WTC11 (cell line): Measurements from ENCODE around the gene OR5AC2. TPM values are rescaled to one million over a fixed set of nuclear protein-coding genes. Genes with fewer than 3 reads are reported as not detected.

Source experiments
- ATAC-seq: fragments of 200-7000 bp; cut with Tn5 transposase; 2 replicates; pipeline ENCODE4 v1.10.0; 2021; ENCODE audit warnings: mild to moderate bottlenecking, moderate library complexity
- CTCF ChIA-PET: fragments of 300-600 bp; sonication (Branson Sonifier 250); formaldehyde crosslinking; loops from one replicate; lab custom pipeline; 2021; ENCODE audit warnings: antibody characterized with exemption; lab: Charles Lee
- POLR2A ChIA-PET: fragments of 350-600 bp; sonication (Branson Sonifier 250); formaldehyde crosslinking; loops from one replicate; lab custom pipeline; 2021; ENCODE audit warnings: antibody characterized with exemption; lab: Charles Lee
- DNase-seq: peaks from one replicate; pipeline ENCODE4 v3.0.0; 2021; ENCODE audit warnings: low spot score
- H3K27ac Mint-ChIP-seq: 2 replicates; pipeline ENCODE4 v1.8.0; 2021; ENCODE audit warnings: mixed read lengths
- H3K27me3 Mint-ChIP-seq: 2 replicates; pipeline ENCODE4 v1.8.0; 2021; ENCODE audit warnings: low read depth, mild to moderate bottlenecking, moderate library complexity, mixed read lengths
- H3K36me3 Mint-ChIP-seq: 2 replicates; pipeline ENCODE4 v1.8.0; 2021; ENCODE audit warnings: mixed read lengths
- H3K4me1 Mint-ChIP-seq: 2 replicates; pipeline ENCODE4 v1.8.0; 2022; ENCODE audit warnings: mixed read lengths
- H3K4me3 Mint-ChIP-seq: 2 replicates; pipeline ENCODE4 v1.8.0; 2021; ENCODE audit warnings: mild to moderate bottlenecking, moderate library complexity, mixed read lengths
- H3K9me3 Mint-ChIP-seq: 2 replicates; pipeline ENCODE4 v1.8.0; 2021; ENCODE audit warnings: mixed read lengths
- AR ChIP-seq: fragments of 250-450 bp; sonication (Bioruptor Pico); IDR thresholded peaks from 2 replicates; pipeline ENCODE4 v1.9.0; 2021; ENCODE audit warnings: mild to moderate bottlenecking
- ARID4B ChIP-seq: sonication (generic); formaldehyde crosslinking; IDR thresholded peaks from 2 replicates; pipeline ENCODE4 v1.8.0; 2023; ENCODE audit warnings: missing genetic modification reagents, mild to moderate bottlenecking, borderline replicate concordance
- ATF2 ChIP-seq: sonication (generic); formaldehyde crosslinking; IDR thresholded peaks from 2 replicates; pipeline ENCODE4 v1.8.1; 2022; ENCODE audit warnings: low read depth, missing genetic modification reagents, borderline replicate concordance
- ELF4 ChIP-seq: sonication (generic); formaldehyde crosslinking; IDR thresholded peaks from 2 replicates; pipeline ENCODE4 v1.8.1; 2022; ENCODE audit warnings: low read depth, mild to moderate bottlenecking, moderate library complexity, missing genetic modification reagents
- FOXP1 ChIP-seq: sonication (generic); formaldehyde crosslinking; IDR thresholded peaks from 2 replicates; pipeline ENCODE4 v1.8.0; 2022; ENCODE audit warnings: missing genetic modification reagents, mild to moderate bottlenecking, moderate library complexity, borderline replicate concordance
- GRHL2 ChIP-seq: fragments of 250-450 bp; sonication (Bioruptor Pico); IDR thresholded peaks from 2 replicates; pipeline ENCODE4 v1.8.0; 2022; ENCODE audit warnings: mild to moderate bottlenecking, moderate library complexity; ENCODE audit not compliant: insufficient replicate concordance, severe bottlenecking
- NFYB ChIP-seq: sonication (generic); formaldehyde crosslinking; conservative IDR thresholded peaks from 2 replicates; pipeline ENCODE4 v1.8.0; 2022; ENCODE audit warnings: low read depth, missing genetic modification reagents
- NR1H2 ChIP-seq: sonication (generic); formaldehyde crosslinking; IDR thresholded peaks from 2 replicates; pipeline ENCODE4 v1.9.0; 2021; ENCODE audit warnings: mild to moderate bottlenecking, moderate library complexity, missing genetic modification reagents
- RORB ChIP-seq: fragments of 250-450 bp; sonication (Bioruptor Pico); IDR thresholded peaks from 2 replicates; pipeline ENCODE4 v1.9.0; 2021; ENCODE audit warnings: mild to moderate bottlenecking
- SMAD4 ChIP-seq: sonication (generic); formaldehyde crosslinking; IDR thresholded peaks from 2 replicates; pipeline ENCODE4 v1.8.0; 2022; ENCODE audit warnings: mild to moderate bottlenecking, missing genetic modification reagents
- SOX15 ChIP-seq: fragments of 250-450 bp; sonication (Bioruptor Pico); IDR thresholded peaks from 2 replicates; pipeline ENCODE4 v1.9.0; 2021; ENCODE audit warnings: mild to moderate bottlenecking
- ZNF121 ChIP-seq: sonication (generic); formaldehyde crosslinking; IDR thresholded peaks from 2 replicates; pipeline ENCODE4 v1.8.0; 2023; ENCODE audit warnings: missing genetic modification reagents
- total RNA-seq: library from RNA; stranded (reverse); gene quantifications from 3 replicates; pipeline ENCODE4 v1.2.3, GENCODE V29; 2021
- TF ChIP-seq, protein P1 (sequence below): sonication (generic); formaldehyde crosslinking; IDR thresholded peaks from 2 replicates; pipeline ENCODE4 v1.8.0; 2022; ENCODE audit warnings: mild to moderate bottlenecking, missing genetic modification reagents
- TF ChIP-seq, protein P2 (sequence below): fragments of 250-450 bp; sonication (Bioruptor Pico); conservative IDR thresholded peaks from 2 replicates; pipeline ENCODE4 v1.9.0; 2021; ENCODE audit warnings: mild to moderate bottlenecking

The OR5AC2 gene
- total RNA-seq, 1 experiment from 2014 or later, result not detected

GRCh38 chr3:98095882-98096281 lies 8.9 kb downstream of the OR5AC2 start (continued):
- TF ChIP-seq RORB (CRISPR knock-in tag) (no peak), ZNF121 (CRISPR knock-in tag) (no peak), ARID4B (CRISPR knock-in tag) (no peak), NR1H2 (CRISPR knock-in tag) (no peak), AR (CRISPR knock-in tag) (no peak), NFYB (CRISPR knock-in tag) (no peak), ELF4 (no peak)
- TF ChIP-seq, protein P1, sequence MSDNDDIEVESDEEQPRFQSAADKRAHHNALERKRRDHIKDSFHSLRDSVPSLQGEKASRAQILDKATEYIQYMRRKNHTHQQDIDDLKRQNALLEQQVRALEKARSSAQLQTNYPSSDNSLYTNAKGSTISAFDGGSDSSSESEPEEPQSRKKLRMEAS (CRISPR knock-in tag), result no peak
- TF ChIP-seq, protein P2, sequence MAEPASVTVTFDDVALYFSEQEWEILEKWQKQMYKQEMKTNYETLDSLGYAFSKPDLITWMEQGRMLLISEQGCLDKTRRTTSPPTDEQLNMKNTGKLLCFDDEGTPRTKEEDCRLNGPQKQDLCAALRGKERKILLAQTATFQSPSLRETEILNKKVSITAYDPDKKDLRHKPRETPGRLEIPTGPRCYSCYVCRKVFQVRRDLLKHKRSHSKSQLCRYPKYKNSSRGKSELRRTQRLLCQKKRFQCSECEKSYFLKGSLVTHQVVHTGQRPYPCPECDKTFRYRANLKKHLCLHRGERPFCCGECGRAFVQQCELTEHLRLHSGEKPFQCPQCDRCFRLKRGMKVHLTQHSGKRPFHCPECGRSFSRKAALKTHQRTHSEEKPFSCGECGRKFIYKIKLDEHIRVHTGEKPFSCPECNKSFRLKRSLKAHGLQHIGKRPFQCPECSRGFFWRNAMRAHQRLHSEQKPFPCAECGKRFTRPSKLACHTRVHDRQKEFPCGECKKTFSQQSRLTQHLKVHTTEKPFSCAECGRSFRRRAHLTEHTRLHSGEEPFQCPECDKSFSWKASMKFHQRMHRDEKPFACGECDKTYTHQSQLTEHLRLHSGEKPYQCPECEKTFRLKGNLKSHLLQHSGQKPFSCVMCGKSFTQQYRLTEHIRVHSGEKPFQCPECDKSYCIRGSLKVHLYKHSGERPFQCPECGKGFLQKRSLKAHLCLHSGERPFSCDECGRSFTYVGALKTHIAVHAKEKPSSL (CRISPR knock-in tag), result no peak

DNA sequence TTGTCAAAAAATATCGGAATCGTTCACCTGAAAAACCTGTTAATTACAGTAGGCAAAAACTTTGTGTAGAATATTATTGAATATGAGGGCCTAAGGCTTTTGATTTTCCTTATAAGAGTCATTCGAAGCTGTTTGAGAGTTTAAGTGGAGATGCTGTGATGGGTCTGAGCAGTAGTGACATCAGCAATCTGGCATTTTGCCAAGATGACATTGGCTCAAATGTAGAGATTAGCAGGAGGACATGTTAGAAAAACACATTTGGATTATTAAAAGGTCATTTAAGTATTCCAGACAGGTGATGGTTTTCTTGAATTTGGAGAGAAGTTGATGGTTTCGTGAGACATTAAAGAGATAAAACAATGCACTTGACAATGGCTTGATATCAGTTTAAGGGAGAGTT lies 12.9 kb downstream of the OR5AC2 start:
- TF ChIP-seq FOXP1, result no peak
- TF ChIP-seq, all 79 proteins: peak for 0
- ChIA-PET CTCF (no interaction called here), POLR2A (no interaction called here)
- H3K9me3 Mint-ChIP-seq, result peaks cover 25% of the 10 kb centered on the region
- H3K4me1 Mint-ChIP-seq, result no peaks in the 10 kb centered on the region
- no peak overlapping the region for H3K4me3 Mint-ChIP-seq
- DNase-seq (no peak), ATAC-seq (no peak)
- no peaks in the 10 kb centered on the region for H3K27me3 Mint-ChIP-seq
- no peak overlapping the region for H3K27ac Mint-ChIP-seq
- H3K36me3 Mint-ChIP-seq, result peaks cover 2% of the 10 kb centered on the region; the same call in 1 of the 2 replicates

- Mint-ChIP-seq H3K9me3 (peaks cover 49% of the 10 kb centered on the region), H3K27me3 (no peaks in the 10 kb centered on the region; the same call in 1 of the 2 replicates), H3K27ac (no peak overlapping the region), H3K4me1 (no peaks in the 10 kb centered on the region; the same call in 1 of the 2 replicates), H3K4me3 (no peak overlapping the region), H3K36me3 (peaks cover 38% of the 10 kb centered on the region)
- POLR2A ChIA-PET, result no interaction called here
- no peak for DNase-seq
- no peak for TF ChIP-seq SMAD4 (CRISPR knock-in tag)
- TF ChIP-seq GRHL2 (CRISPR knock-in tag), result no peak
- no peak for TF ChIP-seq ATF2 (CRISPR knock-in tag)
- TF ChIP-seq SOX15 (CRISPR knock-in tag), result no peak
- CTCF ChIA-PET, result no interaction called here
- no peak for ATAC-seq
Measured at GRCh38 chr3:98108162-98108561, 21.2 kb downstream of the OR5AC2 start.
